HS-5 (cell line): Measurements from ENCODE around the gene VSNL1.

Experiments used
- DNase-seq: peaks from one replicate; pipeline ENCODE4 v3.0.0-alpha.2; 2012; ENCODE audit warnings: low read depth

VSNL1 gene

DNA sequence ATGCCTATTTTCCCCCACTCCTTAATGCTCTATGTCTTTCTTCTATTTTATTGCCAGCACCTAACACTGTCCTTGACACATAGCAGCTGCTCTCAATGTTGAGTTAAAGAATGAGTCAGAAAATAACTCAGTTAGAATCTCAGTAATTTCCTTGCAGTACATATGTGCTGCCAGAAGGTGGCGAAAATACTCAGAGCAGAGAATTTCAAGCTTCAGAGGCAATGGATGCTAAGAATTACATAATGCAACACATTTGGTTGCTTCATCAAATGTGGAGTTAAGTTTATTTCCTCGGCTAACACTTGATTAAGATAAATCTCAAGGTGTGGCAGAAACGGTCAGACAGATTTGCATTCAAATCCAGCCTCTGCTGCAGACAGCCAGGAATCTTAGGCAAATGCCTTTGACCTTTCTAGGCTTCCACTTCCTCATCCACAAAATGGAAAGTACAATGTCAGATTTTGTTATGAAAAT lies 105.6 kb downstream of the VSNL1 start:
- peak; percentile 74 for DNase-seq

DNA sequence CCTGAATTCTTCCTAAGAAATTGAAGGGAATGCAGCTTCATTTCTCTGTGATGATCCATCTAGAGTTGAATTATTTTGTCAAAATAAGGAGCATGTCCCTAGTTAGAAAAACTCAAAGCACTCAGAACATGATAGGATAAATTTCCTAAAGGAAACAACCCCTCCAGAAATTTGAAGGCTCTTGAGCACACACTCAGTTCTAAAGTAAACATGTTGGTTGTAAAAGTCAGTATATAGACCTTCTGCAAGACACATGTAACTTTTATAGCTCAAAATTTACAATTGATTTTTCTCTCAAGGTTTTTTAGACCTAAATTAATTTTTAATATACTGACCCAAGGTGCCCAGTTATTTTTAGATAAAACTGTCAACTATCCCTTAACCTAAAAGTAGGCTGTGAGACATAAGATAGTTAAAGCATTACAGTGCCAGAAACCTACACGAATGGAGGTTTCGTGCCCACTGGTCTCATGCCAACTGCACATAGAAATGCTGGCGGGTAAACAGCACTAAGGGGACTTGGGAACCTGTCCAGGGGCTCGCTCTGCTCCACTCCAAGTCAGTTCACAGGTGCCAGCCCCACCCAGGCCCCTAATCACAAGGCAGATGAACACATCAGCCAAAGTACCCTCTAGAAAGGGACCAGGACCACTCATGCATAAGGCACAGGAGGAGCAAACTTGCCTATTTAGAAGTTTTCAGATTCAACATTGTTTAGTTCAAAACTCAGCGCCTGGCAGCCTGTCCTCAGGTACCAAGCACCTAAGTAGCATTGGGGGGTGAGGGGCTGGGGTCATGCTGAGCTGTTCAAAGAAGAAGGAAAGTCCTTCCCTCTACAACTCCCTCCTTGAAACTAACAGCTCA lies 106.6 kb downstream of the VSNL1 start:
- DNase-seq, result no peak

DNA sequence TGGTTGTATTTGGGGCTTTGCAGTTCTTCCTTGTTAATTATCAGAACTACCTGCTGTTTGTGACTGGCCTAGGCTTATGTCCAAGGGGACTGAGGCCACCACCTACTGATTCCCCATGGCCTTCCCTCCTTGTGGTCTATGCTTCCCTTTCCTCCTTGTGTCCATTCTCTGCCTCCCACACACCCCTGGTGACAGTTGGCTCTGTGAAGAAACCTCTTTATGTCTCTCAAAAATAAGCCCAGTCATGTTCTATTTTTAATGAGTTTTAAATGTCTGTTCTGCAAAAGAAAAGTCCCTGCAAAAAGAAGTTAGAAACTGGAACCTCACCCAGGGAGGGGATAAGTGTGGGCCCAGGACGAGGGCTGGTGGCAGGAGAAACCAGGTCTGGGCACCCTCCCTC lies 108.1 kb downstream of the VSNL1 start:
- no peak for DNase-seq

DNA sequence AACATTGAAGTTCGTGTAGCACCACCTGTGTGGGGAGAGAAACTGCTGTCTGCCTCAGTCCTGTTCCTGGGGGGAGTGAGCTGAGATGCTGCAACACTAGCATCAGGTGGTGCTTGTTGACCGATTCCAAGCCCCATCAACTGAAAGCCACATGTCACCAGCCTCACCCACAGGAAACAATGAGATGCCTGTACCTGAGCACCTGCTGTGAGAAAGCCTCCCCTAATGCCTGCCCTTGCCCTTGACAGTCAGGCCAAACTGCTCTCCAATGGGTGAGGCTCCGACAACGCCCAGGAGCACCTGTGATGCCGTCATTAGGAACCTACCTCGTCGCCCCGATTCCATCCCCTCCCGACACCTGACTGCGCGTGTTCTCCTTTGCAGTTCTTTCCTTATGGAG lies 108.5 kb downstream of the VSNL1 start:
- no peak for DNase-seq

DNA sequence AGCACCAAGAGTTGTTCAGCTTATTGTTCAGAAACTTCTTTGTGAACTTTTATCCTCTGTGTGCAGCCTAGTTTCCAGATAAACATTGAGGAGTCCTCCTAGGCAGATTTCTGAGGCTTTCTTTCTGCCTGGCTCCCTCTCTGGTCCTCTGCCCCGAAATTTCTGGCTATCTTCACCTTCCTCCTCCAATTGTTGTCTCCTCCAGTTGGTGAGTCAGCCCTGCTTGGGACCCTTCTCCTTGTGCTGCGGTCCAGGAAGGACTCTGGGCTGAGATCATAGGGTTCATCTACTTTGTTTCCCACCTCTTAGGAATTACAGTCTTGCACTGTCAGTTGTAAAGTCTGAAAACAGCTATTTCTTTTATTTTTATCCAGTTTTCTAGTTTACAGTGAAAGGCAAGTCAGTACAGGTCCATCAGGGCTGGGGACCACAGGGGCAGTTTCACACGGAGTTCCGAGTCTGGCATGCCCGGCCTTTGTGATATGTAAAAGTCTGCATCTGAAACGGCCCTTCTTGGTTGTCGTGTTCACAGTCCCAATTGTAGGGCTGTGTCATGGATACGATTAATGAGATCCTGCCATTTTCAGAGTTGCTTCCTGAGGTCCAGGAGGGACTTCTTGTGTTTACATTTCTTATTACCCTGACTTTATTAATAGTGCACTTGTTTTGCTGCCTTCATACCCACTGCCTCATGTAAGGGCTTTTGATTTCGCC lies 112.3 kb downstream of the VSNL1 start:
- no peak for DNase-seq

DNA sequence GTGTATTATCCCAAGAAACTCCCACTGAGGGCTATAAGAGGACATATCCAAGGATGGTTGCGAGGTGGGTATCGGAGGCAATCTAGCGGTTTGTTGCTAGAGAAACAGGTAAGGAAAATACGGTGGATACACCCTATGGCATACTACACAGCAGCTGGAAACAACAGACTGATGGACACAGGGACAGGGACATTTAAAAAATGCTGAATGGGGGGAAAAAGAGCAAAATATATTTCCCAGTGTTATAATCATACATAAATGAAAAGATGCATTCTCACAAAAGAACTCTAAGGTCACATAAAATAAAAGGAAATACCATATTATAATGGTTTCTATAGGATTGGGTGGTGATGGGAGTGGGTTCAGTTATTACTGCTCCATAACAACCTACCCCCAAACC lies 117.3 kb downstream of the VSNL1 start:
- DNase-seq, result no peak

DNA sequence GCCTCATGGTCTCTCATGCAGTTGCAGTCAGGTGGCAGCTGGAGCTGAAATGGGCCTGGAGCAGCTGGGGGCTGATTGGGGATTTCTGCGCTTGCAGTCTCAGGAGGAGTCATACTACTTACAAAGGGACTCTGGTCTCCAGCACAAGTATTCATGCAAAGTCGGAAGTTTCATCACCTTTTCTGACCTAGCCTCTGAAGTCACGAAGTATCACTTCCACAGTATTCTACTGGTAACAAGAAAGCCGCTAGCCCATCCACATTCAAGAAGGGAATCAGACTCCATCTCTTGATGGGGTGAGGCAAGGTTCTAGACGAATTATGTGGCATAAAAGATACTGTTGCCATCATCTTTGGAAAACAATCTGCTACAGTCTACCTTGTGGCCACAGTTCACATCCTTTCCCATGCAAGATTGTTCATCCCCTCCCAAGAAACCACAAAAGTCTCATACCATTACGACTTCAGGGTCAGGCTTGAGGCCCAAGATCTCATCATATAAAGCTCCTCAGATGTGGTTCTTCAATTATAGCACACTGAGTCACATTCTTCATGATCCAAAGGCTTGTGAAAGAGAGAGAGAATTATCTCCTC lies 117.9 kb downstream of the VSNL1 start:
- DNase-seq, result no peak

DNA sequence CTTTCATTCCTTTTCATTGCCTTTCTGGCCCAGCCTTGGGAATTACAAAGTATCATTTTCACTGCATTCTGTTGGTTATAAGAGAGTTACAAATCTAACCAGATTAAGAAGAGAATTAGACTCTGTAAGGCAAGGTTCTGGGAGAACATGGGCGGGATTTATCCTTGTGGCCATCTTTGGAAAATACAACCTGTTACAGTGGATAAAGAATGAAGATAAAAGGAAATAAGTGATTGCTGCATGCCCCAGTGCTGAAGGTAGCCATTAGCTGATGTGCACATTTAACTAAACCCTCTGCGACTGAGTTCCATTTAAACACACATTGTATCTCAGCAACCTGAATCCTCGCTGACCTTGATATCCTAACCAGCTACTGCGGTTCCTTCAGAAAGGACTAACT lies 119.7 kb downstream of the VSNL1 start:
- DNase-seq, result no peak

DNA sequence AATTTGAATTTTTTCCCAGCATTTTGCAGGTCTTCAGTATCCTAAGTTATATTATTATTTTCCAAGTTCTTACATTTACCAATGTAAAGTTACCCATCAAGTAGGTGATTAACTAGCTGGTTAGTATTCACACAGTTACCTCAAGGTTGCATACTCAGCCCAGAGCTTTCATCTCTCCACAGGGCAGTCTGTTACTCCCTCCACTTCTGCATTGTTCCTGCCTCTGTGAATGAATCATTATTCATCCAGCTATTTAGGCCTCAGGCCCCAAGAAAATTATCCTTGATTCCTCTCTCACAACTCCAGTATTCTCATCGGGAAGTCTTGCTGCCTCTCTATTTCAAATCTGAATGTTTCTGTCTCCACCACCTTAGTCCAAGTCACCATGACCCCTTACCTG lies 121.0 kb downstream of the VSNL1 start:
- DNase-seq, result no peak

DNA sequence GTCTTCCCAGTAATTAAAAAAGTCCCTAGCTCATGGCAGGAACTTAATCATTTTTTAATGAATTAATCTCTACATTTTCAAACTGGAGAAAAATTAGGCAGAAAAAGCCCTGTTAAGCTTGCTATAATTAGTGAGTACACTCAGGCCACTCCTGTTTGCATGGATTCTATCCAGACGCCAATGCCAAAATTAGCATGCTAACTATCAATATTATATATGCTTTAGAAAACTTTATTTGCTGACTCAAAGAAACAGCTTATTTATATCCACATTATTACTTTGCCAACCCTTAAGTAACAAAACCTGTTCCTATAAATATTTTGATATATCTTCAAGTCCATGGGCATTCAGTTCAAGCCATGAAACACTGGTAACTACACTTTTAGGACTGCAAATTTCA lies 122.2 kb downstream of the VSNL1 start:
- no peak for DNase-seq

DNA sequence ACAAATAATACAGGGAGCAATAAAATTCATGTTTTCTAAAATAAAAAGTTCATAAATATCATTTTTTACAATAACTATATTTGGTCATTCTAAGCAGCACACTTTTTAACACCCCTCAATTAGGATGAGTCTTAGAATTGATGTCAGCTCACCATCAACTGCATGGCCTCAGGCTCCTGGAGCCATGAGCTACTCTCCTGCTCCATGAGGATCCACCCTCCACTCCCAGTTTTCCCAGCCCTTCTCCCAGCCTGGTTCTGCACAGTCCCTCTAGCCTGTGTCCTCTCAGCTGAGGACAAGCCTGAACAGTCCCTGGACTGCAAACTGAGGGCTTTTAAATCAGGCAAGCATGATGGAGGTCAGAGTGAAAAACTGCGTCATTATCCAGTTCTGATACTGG lies 124.0 kb downstream of the VSNL1 start:
- DNase-seq, result no peak

DNA sequence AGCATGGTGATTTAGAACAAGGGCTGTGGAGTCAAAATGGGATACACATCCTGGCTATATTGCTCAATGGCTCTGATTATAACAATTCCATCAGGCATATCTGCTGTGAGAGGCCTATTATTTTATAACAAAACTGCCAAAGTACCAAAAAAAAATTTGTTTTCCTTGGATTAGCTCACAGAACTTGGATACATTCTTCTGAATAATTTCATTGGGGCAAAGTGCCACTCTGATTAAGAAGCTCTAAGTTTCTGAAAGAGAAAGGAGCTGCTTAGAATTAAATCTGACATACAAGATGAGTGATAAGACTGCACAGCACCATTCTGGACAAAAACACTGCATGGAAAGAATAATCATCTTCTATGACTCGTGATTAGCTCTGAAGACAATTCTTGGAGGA lies 127.4 kb downstream of the VSNL1 start:
- DNase-seq, result no peak

DNA sequence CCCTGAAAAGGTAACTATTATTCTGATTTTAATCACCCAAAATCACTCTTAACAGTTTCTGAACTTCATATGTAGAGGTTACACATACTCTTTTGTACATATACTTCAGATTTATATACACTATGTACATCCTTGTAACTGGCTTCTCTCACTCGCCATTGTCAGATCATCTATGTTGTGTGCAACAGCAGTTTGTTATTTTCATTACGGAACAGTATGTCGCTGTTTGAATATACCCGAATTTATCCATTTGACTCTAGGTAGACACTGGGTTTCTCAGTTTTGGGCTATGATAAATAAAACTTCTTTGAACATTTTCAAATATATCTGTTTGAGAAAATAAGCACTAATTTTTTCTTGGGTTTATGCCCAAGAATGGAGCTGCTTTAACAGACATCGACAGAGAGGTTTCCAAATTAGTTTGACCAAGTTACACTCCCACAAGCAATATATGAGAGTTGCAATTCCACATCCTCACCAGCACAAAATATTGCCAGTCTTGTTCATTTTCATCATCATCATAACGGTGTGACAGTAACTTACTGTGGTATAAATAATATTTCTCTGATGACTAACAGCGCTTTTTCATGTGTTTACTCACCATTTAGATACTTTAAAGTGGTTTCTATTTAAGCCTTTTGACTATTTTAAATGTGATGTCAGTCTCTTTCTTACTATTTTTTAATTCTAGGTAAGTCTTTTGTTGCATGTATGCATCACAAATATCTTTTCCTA lies 132.3 kb downstream of the VSNL1 start:
- DNase-seq, result peak; percentile 80

DNA sequence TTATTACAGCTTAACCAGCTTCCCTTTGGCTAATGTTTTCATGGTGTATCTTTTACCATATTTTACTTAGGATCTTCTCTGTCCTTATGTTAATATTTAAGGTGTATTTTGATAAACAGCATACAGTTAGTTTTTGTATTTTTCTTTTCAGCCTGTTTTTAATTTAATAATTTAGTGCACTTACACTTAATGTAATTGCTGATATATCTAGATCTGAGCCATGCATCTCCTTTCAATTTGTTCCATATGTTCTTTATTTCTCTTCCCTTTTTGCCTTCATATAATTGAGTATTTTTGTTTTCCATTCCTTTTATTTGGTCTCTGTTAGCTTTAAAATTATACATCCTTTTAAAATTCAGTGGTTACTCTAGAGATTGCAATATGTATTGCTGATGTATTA lies 134.3 kb downstream of the VSNL1 start:
- DNase-seq, result no peak

DNA sequence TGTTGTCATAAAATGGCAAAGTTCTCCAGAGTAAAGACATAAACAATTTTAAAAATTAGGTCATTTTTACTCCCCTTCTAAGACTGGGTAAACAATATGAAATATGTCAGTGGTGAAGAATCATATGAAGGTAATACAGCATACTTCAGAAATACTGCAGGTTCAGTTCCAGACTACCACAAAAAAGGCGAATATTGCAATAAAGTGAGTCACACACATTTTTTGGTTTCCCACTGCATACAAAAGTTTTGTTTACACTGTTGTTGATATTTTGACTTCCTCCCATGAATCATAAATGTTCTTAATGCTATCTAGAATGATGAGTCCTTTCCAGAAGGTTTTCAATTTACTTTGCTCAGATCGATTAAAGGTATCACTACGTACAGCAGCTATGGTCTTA lies 139.6 kb downstream of the VSNL1 start:
- no peak for DNase-seq

DNA sequence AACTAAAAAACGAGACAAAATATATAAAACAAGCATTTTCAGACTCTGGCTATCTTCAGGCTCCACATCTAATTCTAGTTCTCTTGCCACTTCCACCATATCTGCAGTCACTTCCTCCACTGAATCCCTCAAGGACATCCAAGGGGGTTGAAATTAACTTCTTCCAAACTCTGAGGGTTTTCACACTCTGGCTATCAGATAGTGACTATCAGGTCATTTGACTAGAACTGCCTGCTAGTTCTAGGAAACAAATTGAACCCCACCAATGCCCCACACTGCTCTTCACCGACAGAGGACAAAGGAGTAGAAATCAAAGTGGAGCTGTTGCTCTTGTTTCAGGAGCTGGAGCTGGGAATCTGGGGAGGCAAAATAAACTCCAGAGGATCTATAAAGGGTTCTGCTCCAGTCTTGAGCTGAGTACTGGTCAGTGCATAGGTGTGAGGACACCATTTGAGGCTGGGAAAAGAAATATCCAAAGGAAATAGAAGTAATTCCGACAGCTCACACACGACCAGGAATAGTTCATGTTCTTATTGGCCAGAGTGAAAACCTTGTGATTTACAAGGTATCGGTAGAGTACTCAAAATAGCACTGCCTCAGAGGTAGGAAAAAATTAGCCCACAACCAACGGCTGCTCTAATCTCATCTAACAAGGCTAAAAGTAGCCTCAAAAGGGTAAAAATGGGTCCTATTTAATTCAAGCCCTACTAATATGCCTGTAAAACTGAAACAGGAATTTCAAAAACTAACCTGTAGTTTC lies 141.8 kb downstream of the VSNL1 start:
- no peak for DNase-seq

DNA sequence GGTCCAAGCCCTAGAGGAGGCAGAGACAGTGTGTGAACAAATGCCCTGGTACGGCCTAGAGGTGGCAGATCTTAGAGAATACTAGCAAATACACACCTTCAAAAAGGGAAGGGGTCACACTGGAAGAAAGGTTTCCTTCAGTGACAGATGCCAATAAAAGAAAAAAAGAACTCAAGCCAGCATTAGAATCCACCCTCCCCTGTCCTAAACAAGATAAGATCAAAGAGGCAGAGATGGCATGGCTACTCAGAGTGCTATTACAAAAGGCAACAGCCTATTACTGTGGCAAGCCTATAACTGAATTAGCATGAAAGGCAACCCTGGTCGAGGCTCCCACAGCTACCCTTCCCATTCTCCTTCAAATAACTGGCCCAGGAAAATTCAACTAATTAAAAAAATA lies 143.5 kb downstream of the VSNL1 start:
- no peak for DNase-seq

DNA sequence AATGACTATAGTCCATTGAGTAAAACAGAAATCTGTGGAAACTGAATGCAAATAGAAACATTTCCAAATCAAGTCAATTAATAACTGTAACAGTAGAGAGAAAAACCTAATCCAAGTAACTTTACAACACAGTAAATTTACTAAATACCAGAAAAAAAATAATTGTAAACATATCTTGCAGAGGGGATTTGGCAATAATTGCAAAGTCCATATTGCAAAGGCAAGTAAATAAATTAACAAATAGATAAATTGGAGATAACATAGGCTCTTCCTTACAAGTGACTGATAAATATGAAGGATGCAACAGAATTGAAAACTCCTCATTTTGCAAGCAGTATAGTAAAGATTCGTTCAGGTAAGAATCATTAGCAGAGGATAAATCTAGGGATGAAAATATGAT lies 148.1 kb downstream of the VSNL1 start:
- no peak for DNase-seq

DNA sequence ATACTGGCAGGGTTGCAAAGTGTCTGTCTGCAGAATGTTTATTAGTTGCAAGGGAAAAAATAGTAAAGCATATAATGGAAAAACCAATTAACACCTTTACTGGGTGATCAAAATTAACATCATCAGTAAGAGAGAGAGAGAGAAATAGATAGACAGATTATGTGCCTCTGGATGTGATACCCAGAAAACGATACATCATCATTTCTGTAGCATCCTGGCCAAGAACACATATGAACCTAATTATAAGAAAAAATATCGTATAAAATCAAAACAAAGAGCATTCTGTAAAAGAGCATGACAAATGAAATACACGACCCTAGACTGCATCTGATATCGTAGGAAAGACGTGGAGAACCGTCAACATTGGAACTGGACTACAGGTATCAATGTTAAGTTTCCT lies 148.5 kb downstream of the VSNL1 start:
- DNase-seq, result no peak

DNA sequence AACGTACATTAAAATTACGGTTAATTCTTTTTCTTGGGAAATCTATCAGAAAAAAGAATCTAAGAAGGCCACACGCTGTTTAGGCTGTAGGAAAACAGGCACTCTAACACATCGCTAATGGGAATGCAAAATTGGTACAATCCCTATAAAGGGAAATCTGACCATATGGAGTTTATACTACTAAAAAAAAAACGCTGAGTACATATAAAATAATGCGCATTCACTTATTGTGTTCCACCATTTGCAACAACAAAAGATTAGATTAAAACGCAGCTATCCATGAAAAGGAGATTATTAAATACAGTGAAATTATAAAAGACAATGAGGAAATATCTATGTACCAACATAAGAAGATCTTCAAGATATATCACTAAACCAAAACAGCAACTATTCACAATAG lies 150.3 kb downstream of the VSNL1 start:
- no peak for DNase-seq
